GM23338 (cell line): ENCODE measurements around the gene ATIC. TPM values are rescaled to one million over a fixed set of nuclear protein-coding genes. Genes with fewer than 3 reads are reported as not detected.

Source experiments
- ATAC-seq: fragments of 200-7000 bp; cut with Tn5 transposase; 3 replicates; pipeline ENCODE4 v1.9.1; 2020
- DNase-seq: peaks from one replicate; pipeline ENCODE4 v3.0.0-alpha.2; 2015; ENCODE audit warnings: low spot score
- H2AFZ ChIP-seq: fragments of 200-600 bp; sonication (generic); 2 replicates; pipeline ENCODE4 v1.8.0; 2016; ENCODE audit warnings: antibody characterized with exemption, mild to moderate bottlenecking, moderate library complexity
- H3F3A ChIP-seq: fragments of 200-600 bp; sonication (generic); replicated peaks from 2 replicates; pipeline ENCODE4 v1.8.0; 2017; ENCODE audit warnings: antibody characterized with exemption, mixed run types, low read depth
- H3K27ac ChIP-seq: fragments of 200-600 bp; sonication (generic); 2 replicates; pipeline ENCODE4 v1.6.1; 2016; ENCODE audit warnings: low read depth
- H3K27me3 ChIP-seq: fragments of 200-600 bp; sonication (generic); 2 replicates; pipeline ENCODE4 v1.8.0; 2016; ENCODE audit warnings: mild to moderate bottlenecking, mixed run types, moderate library complexity; ENCODE audit not compliant: insufficient read depth
- H3K36me3 ChIP-seq: fragments of 200-600 bp; sonication (generic); 2 replicates; pipeline ENCODE4 v1.8.0; 2016; ENCODE audit warnings: mild to moderate bottlenecking; ENCODE audit not compliant: insufficient read depth
- H3K4me1 ChIP-seq: fragments of 200-600 bp; sonication (generic); 2 replicates; pipeline ENCODE4 v1.8.0; 2016; ENCODE audit warnings: mild to moderate bottlenecking, moderate library complexity; ENCODE audit not compliant: insufficient read depth
- H3K4me2 ChIP-seq: fragments of 200-600 bp; sonication (generic); 2 replicates; pipeline ENCODE4 v1.7.1; 2017; ENCODE audit warnings: mixed run types
- H3K4me3 ChIP-seq: fragments of 200-600 bp; sonication (generic); 2 replicates; pipeline ENCODE4 v1.6.1; 2016; ENCODE audit warnings: mixed run types
- H3K79me2 ChIP-seq: fragments of 200-600 bp; sonication (generic); replicated peaks from 2 replicates; pipeline ENCODE4 v1.8.0; 2017; ENCODE audit warnings: mild to moderate bottlenecking; ENCODE audit not compliant: insufficient read depth
- H3K9me2 ChIP-seq: fragments of 200-600 bp; sonication (generic); 2 replicates; pipeline ENCODE4 v1.8.0; 2017; ENCODE audit not compliant: insufficient read depth
- H4K20me1 ChIP-seq: fragments of 200-600 bp; sonication (generic); replicated peaks from 2 replicates; pipeline ENCODE4 v1.8.0; 2017; ENCODE audit warnings: mild to moderate bottlenecking; ENCODE audit not compliant: insufficient read depth
- H3K27ac Mint-ChIP-seq: 2 replicates; pipeline ENCODE4 v1.8.0; 2020; ENCODE audit warnings: inconsistent platforms, mild to moderate bottlenecking, moderate library complexity, mixed read lengths
- H3K27me3 Mint-ChIP-seq: 3 replicates; pipeline ENCODE4 v1.8.0; 2022; ENCODE audit warnings: low read depth, mild to moderate bottlenecking, moderate library complexity, mixed read lengths, inconsistent platforms; ENCODE audit not compliant: insufficient read depth, poor library complexity
- H3K36me3 Mint-ChIP-seq: 3 replicates; pipeline ENCODE4 v1.8.0; 2021; ENCODE audit warnings: low read depth, mild to moderate bottlenecking, inconsistent platforms, moderate library complexity, mixed read lengths
- H3K4me1 Mint-ChIP-seq: 3 replicates; pipeline ENCODE4 v1.8.0; 2020; ENCODE audit warnings: mild to moderate bottlenecking, inconsistent platforms, mixed read lengths
- H3K4me3 Mint-ChIP-seq: 3 replicates; pipeline ENCODE4 v1.8.0; 2021; ENCODE audit warnings: moderate library complexity, mild to moderate bottlenecking, inconsistent platforms, mixed read lengths
- H3K9me3 Mint-ChIP-seq: 3 replicates; pipeline ENCODE4 v1.8.0; 2020; ENCODE audit warnings: moderate library complexity, mild to moderate bottlenecking, inconsistent platforms, mixed read lengths
- CREB1 ChIP-seq: fragments of 250-450 bp; sonication (Bioruptor Pico); IDR thresholded peaks from 2 replicates; pipeline ENCODE4 v1.5.0; 2020; ENCODE audit warnings: low read depth, mild to moderate bottlenecking, moderate library complexity
- EZH2 ChIP-seq: fragments of 200-600 bp; sonication (generic); IDR thresholded peaks from one replicate; pipeline ENCODE4 v1.8.0; 2017; ENCODE audit warnings: antibody characterized with exemption, mild to moderate bottlenecking, low read depth; ENCODE audit not compliant: unreplicated experiment
- EZH2phosphoT487 ChIP-seq: fragments of 200-600 bp; sonication (generic); IDR thresholded peaks from one replicate; pipeline ENCODE4 v1.8.1; 2018; ENCODE audit warnings: antibody characterized with exemption; ENCODE audit not compliant: unreplicated experiment
- JUNB ChIP-seq: IDR thresholded peaks from one replicate; pipeline ENCODE4 v1.6.1; 2016; ENCODE audit warnings: antibody characterized with exemption; ENCODE audit not compliant: unreplicated experiment
- NANOG ChIP-seq: IDR thresholded peaks from 2 replicates; pipeline ENCODE4 v1.6.1; 2016; ENCODE audit warnings: antibody characterized with exemption, borderline replicate concordance
- POLR2AphosphoS5 ChIP-seq: IDR thresholded peaks from 2 replicates; pipeline ENCODE4 v1.6.1; 2016; ENCODE audit warnings: antibody characterized with exemption, low read depth
- STAT1 ChIP-seq: IDR thresholded peaks from one replicate; pipeline ENCODE4 v1.6.1; 2016; ENCODE audit warnings: antibody characterized with exemption; ENCODE audit not compliant: unreplicated experiment
- ZNF114 ChIP-seq: fragments of 250-450 bp; sonication (Bioruptor Pico); IDR thresholded peaks from 2 replicates; pipeline ENCODE4 v1.5.0; 2020; ENCODE audit warnings: mild to moderate bottlenecking, moderate library complexity
- ZNF331 ChIP-seq: fragments of 250-450 bp; sonication (Bioruptor Pico); IDR thresholded peaks from 2 replicates; pipeline ENCODE4 v1.5.0; 2020; ENCODE audit warnings: low read depth, mild to moderate bottlenecking, moderate library complexity
- polyA plus RNA-seq: library from polyadenylated mRNA; unstranded; fragments of >200 nt; fragmentation: Nextera tagmentation; extraction: Ambion mirVana; gene quantifications from 2 replicates; pipeline ENCODE4 v1.2.1, GENCODE V29; 2016
- total RNA-seq: library from RNA; depleted of rRNA; stranded (reverse); fragments of >200 nt; shearing (Covaris generic); gene quantifications from 2 replicates; pipeline ENCODE4 v1.2.3, GENCODE V29; 2014
- TF ChIP-seq, protein P1 (sequence below): IDR thresholded peaks from one replicate; pipeline ENCODE4 v1.6.1; 2018; ENCODE audit warnings: antibody characterized with exemption; ENCODE audit not compliant: unreplicated experiment
- TF ChIP-seq, protein P2 (sequence below): IDR thresholded peaks from 2 replicates; pipeline ENCODE4 v1.6.1; 2016; ENCODE audit warnings: antibody characterized with exemption
- TF ChIP-seq, protein P3 (sequence below): fragments of 250-450 bp; sonication (Bioruptor Pico); IDR thresholded peaks from 2 replicates; pipeline ENCODE4 v1.5.0; 2020; ENCODE audit warnings: mild to moderate bottlenecking, moderate library complexity
- TF ChIP-seq, protein P4 (sequence below), 2 experiments: fragments of 200-600 bp in 1 of 2; sonication (generic) in 1 of 2; conservative IDR thresholded peaks; 2 replicates each; pipeline versions ENCODE4 v1.5.1 to v1.6.1; 2016 to 2017; ENCODE audit warnings: antibody characterized with exemption in 2 of 2, low read depth in 2 of 2, mild to moderate bottlenecking in 2 of 2, moderate library complexity in 1 of 2

Gene ATIC
- total and polyA plus RNA-seq, 2 experiments from 2014 or later = 118 to 185 TPM

DNA sequence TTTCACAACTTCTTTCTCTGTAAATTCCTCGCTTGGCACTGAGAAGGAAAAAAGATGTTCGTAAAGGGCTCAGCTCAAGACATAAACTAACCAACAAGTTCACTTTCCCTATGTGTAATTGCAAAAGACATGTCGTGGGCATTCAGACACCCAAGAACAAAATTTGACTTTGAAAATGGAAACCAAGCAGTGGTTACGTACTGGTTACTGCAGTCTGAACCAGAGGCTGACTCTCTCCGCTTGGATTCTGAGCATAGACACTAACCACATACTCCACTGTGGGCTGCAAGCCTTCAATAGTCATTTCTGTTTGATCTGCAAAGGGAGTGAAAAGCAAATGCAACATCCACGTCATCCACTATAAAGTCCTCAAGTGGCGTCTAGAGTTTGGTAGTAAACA, 70.2 kb downstream of the ATIC start:
- Mint-ChIP-seq H3K27ac (no peak overlapping the region; the same call in 1 of the 2 replicates), H3K4me1 (peaks cover 6% of the 10 kb centered on the region), H3K27me3 (peaks cover 2% of the 10 kb centered on the region), H3K36me3 (peaks cover 48% of the 10 kb centered on the region), H3K4me3 (no peak overlapping the region), H3K9me3 (no peaks in the 10 kb centered on the region)
- H3K27ac ChIP-seq = no peak overlapping the region
- H2AFZ ChIP-seq = no peak overlapping the region
- DNase-seq (no peak), ATAC-seq (no peak)
- H3K4me2 ChIP-seq = no peak overlapping the region
- H3K9me2 ChIP-seq = no peaks in the 10 kb centered on the region
- H3K4me1 ChIP-seq = no peaks in the 10 kb centered on the region
- peaks cover 60% of the 10 kb centered on the region for H3K36me3 ChIP-seq
- TF ChIP-seq, protein P1, sequence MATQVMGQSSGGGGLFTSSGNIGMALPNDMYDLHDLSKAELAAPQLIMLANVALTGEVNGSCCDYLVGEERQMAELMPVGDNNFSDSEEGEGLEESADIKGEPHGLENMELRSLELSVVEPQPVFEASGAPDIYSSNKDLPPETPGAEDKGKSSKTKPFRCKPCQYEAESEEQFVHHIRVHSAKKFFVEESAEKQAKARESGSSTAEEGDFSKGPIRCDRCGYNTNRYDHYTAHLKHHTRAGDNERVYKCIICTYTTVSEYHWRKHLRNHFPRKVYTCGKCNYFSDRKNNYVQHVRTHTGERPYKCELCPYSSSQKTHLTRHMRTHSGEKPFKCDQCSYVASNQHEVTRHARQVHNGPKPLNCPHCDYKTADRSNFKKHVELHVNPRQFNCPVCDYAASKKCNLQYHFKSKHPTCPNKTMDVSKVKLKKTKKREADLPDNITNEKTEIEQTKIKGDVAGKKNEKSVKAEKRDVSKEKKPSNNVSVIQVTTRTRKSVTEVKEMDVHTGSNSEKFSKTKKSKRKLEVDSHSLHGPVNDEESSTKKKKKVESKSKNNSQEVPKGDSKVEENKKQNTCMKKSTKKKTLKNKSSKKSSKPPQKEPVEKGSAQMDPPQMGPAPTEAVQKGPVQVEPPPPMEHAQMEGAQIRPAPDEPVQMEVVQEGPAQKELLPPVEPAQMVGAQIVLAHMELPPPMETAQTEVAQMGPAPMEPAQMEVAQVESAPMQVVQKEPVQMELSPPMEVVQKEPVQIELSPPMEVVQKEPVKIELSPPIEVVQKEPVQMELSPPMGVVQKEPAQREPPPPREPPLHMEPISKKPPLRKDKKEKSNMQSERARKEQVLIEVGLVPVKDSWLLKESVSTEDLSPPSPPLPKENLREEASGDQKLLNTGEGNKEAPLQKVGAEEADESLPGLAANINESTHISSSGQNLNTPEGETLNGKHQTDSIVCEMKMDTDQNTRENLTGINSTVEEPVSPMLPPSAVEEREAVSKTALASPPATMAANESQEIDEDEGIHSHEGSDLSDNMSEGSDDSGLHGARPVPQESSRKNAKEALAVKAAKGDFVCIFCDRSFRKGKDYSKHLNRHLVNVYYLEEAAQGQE = no peak
- TF ChIP-seq, protein P2, sequence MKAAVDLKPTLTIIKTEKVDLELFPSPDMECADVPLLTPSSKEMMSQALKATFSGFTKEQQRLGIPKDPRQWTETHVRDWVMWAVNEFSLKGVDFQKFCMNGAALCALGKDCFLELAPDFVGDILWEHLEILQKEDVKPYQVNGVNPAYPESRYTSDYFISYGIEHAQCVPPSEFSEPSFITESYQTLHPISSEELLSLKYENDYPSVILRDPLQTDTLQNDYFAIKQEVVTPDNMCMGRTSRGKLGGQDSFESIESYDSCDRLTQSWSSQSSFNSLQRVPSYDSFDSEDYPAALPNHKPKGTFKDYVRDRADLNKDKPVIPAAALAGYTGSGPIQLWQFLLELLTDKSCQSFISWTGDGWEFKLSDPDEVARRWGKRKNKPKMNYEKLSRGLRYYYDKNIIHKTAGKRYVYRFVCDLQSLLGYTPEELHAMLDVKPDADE = no peak
- no peak for TF ChIP-seq POLR2AphosphoS5
- TF ChIP-seq, protein P3, sequence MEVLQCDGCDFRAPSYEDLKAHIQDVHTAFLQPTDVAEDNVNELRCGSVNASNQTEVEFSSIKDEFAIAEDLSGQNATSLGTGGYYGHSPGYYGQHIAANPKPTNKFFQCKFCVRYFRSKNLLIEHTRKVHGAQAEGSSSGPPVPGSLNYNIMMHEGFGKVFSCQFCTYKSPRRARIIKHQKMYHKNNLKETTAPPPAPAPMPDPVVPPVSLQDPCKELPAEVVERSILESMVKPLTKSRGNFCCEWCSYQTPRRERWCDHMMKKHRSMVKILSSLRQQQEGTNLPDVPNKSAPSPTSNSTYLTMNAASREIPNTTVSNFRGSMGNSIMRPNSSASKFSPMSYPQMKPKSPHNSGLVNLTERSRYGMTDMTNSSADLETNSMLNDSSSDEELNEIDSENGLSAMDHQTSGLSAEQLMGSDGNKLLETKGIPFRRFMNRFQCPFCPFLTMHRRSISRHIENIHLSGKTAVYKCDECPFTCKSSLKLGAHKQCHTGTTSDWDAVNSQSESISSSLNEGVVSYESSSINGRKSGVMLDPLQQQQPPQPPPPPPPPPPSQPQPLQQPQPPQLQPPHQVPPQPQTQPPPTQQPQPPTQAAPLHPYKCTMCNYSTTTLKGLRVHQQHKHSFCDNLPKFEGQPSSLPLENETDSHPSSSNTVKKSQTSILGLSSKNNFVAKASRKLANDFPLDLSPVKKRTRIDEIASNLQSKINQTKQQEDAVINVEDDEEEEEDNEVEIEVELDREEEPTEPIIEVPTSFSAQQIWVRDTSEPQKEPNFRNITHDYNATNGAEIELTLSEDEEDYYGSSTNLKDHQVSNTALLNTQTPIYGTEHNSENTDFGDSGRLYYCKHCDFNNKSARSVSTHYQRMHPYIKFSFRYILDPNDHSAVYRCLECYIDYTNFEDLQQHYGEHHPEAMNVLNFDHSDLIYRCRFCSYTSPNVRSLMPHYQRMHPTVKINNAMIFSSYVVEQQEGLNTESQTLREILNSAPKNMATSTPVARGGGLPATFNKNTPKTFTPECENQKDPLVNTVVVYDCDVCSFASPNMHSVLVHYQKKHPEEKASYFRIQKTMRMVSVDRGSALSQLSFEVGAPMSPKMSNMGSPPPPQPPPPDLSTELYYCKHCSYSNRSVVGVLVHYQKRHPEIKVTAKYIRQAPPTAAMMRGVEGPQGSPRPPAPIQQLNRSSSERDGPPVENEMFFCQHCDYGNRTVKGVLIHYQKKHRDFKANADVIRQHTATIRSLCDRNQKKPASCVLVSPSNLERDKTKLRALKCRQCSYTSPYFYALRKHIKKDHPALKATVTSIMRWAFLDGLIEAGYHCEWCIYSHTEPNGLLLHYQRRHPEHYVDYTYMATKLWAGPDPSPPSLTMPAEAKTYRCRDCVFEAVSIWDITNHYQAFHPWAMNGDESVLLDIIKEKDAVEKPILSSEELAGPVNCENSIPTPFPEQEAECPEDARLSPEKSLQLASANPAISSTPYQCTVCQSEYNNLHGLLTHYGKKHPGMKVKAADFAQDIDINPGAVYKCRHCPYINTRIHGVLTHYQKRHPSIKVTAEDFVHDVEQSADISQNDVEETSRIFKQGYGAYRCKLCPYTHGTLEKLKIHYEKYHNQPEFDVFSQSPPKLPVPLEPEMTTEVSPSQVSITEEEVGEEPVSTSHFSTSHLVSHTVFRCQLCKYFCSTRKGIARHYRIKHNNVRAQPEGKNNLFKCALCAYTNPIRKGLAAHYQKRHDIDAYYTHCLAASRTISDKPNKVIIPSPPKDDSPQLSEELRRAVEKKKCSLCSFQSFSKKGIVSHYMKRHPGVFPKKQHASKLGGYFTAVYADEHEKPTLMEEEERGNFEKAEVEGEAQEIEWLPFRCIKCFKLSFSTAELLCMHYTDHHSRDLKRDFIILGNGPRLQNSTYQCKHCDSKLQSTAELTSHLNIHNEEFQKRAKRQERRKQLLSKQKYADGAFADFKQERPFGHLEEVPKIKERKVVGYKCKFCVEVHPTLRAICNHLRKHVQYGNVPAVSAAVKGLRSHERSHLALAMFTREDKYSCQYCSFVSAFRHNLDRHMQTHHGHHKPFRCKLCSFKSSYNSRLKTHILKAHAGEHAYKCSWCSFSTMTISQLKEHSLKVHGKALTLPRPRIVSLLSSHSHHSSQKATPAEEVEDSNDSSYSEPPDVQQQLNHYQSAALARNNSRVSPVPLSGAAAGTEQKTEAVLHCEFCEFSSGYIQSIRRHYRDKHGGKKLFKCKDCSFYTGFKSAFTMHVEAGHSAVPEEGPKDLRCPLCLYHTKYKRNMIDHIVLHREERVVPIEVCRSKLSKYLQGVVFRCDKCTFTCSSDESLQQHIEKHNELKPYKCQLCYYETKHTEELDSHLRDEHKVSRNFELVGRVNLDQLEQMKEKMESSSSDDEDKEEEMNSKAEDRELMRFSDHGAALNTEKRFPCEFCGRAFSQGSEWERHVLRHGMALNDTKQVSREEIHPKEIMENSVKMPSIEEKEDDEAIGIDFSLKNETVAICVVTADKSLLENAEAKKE (CRISPR knock-in tag) = no peak
- TF ChIP-seq CREB1 (CRISPR knock-in tag) = no peak
- TF ChIP-seq ZNF331 (CRISPR knock-in tag) = no peak
- TF ChIP-seq EZH2 = no peak
- no peak for TF ChIP-seq EZH2phosphoT487
- no peak for TF ChIP-seq NANOG
- TF ChIP-seq, protein P4, sequence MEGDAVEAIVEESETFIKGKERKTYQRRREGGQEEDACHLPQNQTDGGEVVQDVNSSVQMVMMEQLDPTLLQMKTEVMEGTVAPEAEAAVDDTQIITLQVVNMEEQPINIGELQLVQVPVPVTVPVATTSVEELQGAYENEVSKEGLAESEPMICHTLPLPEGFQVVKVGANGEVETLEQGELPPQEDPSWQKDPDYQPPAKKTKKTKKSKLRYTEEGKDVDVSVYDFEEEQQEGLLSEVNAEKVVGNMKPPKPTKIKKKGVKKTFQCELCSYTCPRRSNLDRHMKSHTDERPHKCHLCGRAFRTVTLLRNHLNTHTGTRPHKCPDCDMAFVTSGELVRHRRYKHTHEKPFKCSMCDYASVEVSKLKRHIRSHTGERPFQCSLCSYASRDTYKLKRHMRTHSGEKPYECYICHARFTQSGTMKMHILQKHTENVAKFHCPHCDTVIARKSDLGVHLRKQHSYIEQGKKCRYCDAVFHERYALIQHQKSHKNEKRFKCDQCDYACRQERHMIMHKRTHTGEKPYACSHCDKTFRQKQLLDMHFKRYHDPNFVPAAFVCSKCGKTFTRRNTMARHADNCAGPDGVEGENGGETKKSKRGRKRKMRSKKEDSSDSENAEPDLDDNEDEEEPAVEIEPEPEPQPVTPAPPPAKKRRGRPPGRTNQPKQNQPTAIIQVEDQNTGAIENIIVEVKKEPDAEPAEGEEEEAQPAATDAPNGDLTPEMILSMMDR (conservative IDR thresholded peaks at IDR 0.05; ENCODE audit: low read depth in 2 of 2) = no peak
- TF ChIP-seq JUNB = no peak
- TF ChIP-seq STAT1 = no peak
- no peak for TF ChIP-seq ZNF114 (CRISPR knock-in tag)
- no peaks in the 10 kb centered on the region for H3K27me3 ChIP-seq
- 0 out of 2 replicates have a peak, but pooled peaks cover 8% of the 10 kb centered on the region for H4K20me1 ChIP-seq
- no peaks in the 10 kb centered on the region for H3F3A ChIP-seq
- no peaks in the 10 kb centered on the region for H3K79me2 ChIP-seq
- H3K4me3 ChIP-seq = no peak overlapping the region
